Mesenteric fat pad (tissue), 1 donor: ENCODE data around the gene CENPU. TPM values are rescaled to one million over a fixed set of nuclear protein-coding genes. Genes with fewer than 3 reads are reported as not detected.
"Not testable (repeated sequence)": the region's sequence is repeated elsewhere in the genome, so short reads cannot be mapped to it uniquely, and the experiment has no call there.

Experiments
- DNase-seq: peaks from one replicate; pipeline ENCODE4 v3.0.0-alpha.2; 2020; ENCODE audit warnings: low spot score
- total RNA-seq: library from RNA; stranded (reverse); fragmentation: NEBNext Ultra II Directional; extraction: Animal tissue kit (Norgen Biotek cat#: 25700); gene quantifications from one replicate; pipeline ENCODE4 v1.2.1, GENCODE V29; 2021
- donor health status: DM: yes; HTN: yes; CAD: no.

CENPU gene
- total RNA-seq, 1 donor from 2014 or later = 3.0 TPM

- DNase-seq = no peak
Observed at GRCh38 chr4:184668511-184669114, 65.3 kb downstream of the CENPU start.

- DNase-seq = no peak
Observed at GRCh38 chr4:184668096-184668495, 65.8 kb downstream of the CENPU start.

GRCh38 chr4:184666670-184667069 is 67.2 kb downstream of the CENPU start:
- no peak for DNase-seq

GRCh38 chr4:184664445-184665210 is 69.3 kb downstream of the CENPU start:
- no peak for DNase-seq

- no peak for DNase-seq
Observed at GRCh38 chr4:184662236-184662635, 71.7 kb downstream of the CENPU start.

- DNase-seq = no peak
Observed at GRCh38 chr4:184660978-184661377, 72.9 kb downstream of the CENPU start.

- not testable (repeated sequence) for DNase-seq
Observed at GRCh38 chr4:184657820-184658219, 76.1 kb downstream of the CENPU start.

- no peak for DNase-seq
Observed at GRCh38 chr4:184657144-184657543, 76.8 kb downstream of the CENPU start.

GRCh38 chr4:184655889-184656869 is 77.7 kb downstream of the CENPU start:
- no peak for DNase-seq

GRCh38 chr4:184653650-184654049 is 80.2 kb downstream of the CENPU start:
- no peak for DNase-seq

GRCh38 chr4:184652681-184653080 is 81.2 kb downstream of the CENPU start:
- not testable (repeated sequence) for DNase-seq

- no peak for DNase-seq
Observed at GRCh38 chr4:184651899-184652298, 82.0 kb downstream of the CENPU start.

- no peak for DNase-seq
Observed at GRCh38 chr4:184649971-184650855, 83.7 kb downstream of the CENPU start.

- DNase-seq = peak; percentile 99
Observed at GRCh38 chr4:184649026-184649970, 84.6 kb downstream of the CENPU start, which contains the start of the genes CASP3 and PRIMPOL. TSS of gene CASP3 (minus strand) at chr4:184649447. CDS start at chr4:184638453, 10,994 bp downstream. TSS of gene PRIMPOL (plus strand) at chr4:184649738. CDS start at chr4:184657141, 7,403 bp downstream.

GRCh38 chr4:184648313-184649025 is 85.4 kb downstream of the CENPU start:
- DNase-seq = peak; percentile 93

- no peak for DNase-seq
Observed at GRCh38 chr4:184648054-184648312, 85.9 kb downstream of the CENPU start.

GRCh38 chr4:184647266-184648053 is 86.4 kb downstream of the CENPU start:
- DNase-seq = no peak
